ENCODE measurements around the gene TRMT44. TPM values are rescaled to one million over a fixed set of nuclear protein-coding genes. Genes with fewer than 3 reads are reported as not detected.

The TRMT44 gene
- total RNA-seq, 4 donors from 2014 or later: 39.0 to 61.0 (median 49.2) TPM

DNA sequence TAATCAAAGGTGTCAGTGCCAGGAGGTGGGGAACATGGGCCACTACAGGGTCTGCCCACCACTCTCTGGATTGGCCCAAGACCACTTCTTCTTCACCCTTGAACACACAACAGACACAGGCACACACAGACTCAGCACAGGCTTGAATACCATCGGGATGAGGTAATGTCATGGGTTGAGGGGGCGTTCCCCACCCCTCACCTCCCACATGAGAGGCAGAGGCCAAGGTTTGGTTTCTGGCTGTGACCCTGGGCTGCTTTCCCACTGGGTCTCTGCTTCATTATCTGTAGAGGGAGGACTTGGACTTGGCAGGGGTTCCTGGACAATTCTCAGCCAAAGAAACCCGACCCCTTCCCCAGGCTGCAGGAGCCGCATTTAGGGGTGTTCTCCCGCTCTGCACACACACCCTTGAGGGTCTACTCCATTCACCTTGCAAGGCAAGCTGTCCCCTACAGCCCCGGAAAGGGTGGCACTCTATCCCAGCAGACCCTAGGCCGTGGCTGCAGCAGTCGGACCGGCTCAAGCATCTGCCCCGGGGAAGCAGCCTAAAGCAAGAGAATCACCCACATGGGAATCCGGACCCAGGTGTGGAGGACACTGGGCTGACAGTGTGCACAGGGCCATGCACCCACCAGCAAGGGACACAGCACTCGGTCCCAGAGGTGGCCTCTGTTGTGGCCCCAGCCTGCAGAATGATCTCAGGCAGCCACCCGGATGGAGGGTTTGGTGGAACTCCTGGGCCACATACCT is 62.4 kb downstream of the TRMT44 start:
- no peak overlapping the region for H3K4me3 ChIP-seq (ENCODE audit: low read depth, poor library complexity, severe bottlenecking)
- TF ChIP-seq, protein P1, sequence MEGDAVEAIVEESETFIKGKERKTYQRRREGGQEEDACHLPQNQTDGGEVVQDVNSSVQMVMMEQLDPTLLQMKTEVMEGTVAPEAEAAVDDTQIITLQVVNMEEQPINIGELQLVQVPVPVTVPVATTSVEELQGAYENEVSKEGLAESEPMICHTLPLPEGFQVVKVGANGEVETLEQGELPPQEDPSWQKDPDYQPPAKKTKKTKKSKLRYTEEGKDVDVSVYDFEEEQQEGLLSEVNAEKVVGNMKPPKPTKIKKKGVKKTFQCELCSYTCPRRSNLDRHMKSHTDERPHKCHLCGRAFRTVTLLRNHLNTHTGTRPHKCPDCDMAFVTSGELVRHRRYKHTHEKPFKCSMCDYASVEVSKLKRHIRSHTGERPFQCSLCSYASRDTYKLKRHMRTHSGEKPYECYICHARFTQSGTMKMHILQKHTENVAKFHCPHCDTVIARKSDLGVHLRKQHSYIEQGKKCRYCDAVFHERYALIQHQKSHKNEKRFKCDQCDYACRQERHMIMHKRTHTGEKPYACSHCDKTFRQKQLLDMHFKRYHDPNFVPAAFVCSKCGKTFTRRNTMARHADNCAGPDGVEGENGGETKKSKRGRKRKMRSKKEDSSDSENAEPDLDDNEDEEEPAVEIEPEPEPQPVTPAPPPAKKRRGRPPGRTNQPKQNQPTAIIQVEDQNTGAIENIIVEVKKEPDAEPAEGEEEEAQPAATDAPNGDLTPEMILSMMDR (IDR thresholded peaks at IDR 0.05): no peak
- TF ChIP-seq POLR2A (IDR thresholded peaks at IDR 0.05): no peak
- no peak for DNase-seq (ENCODE audit: low spot score in 2 of 2)
- 77 to 82% methylated on average over 10 to 13 of the region's 13 CpGs for WGBS, 2 donors
- intact Hi-C loops (cut with DNase I; ENCODE audit: low total_unique reads): no loop called here

DNA sequence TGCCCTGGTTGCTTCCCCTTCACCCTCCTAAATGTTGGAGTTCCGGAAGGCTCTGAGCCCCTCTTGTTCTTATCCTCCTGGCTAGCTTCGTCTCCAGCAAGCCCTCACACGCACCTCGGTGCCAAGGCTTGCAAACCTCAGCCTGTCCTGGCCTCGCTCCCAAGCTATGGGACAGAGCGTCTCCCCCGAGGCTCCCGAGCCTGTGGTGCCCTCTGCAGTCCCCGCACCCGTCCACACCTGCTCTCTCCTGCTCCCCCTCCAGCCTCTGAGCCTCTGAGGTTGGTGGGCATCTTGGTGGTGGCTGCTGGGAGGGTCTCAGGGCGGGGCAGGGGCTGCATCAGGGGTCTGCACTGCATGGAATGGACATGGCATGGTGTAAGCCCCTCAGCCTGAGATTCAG is 63.2 kb downstream of the TRMT44 start:
- TF ChIP-seq, protein P1 (IDR thresholded peaks at IDR 0.05): no peak
- TF ChIP-seq POLR2A (IDR thresholded peaks at IDR 0.05): no peak
- WGBS, 2 donors: 41 to 43% methylated on average over 11 of the region's 11 CpGs
- DNase-seq (ENCODE audit: low spot score in 2 of 2): no peak
- no peak overlapping the region for H3K4me3 ChIP-seq (ENCODE audit: low read depth, poor library complexity, severe bottlenecking)
- intact Hi-C loops (cut with DNase I; ENCODE audit: low total_unique reads): no loop called here

DNA sequence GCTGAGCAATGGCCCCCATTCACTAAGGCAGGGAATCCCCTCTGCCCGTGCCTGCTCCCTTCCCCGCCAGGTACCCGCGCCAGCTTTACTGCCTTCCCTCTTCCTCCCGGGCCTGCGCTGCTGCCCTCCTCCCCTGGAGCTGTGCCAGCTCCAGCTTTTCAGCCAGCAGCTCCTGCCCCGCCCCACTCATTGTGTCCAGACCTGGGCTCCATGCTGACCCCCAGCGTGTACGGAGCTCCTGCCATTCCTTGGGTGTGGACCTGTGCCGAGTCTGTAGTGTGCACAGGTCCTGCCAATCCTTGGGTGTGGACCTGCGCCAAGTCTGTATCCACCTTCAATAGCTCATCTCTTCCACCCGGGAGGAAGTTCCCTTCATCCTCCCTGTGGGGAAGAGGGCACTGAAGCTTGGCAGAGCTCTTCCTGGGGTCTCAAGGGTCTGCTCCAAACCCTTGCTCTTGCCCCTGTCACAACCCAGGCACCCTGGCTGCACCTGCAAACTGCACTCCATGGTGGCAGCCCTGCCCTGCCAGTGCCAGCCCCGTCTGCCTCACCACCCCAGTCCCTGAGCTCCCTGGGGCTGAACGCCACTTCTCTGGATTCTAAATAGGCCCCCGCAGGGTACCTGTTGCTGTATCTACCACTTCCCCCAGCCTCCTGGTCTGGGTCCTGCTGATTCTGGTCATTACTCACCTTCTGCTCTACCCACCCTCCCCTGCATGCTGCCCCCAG is 63.9 kb downstream of the TRMT44 start:
- WGBS, 2 donors: 39 to 41% methylated on average over 15 of the region's 15 CpGs
- TF ChIP-seq, protein P1 (IDR thresholded peaks at IDR 0.05): no peak
- no peak for TF ChIP-seq POLR2A (IDR thresholded peaks at IDR 0.05)
- no peak for DNase-seq (ENCODE audit: low spot score in 2 of 2)
- intact Hi-C loops (cut with DNase I; ENCODE audit: low total_unique reads): no loop called here
- H3K4me3 ChIP-seq (ENCODE audit: low read depth, poor library complexity, severe bottlenecking): no peak overlapping the region

DNA sequence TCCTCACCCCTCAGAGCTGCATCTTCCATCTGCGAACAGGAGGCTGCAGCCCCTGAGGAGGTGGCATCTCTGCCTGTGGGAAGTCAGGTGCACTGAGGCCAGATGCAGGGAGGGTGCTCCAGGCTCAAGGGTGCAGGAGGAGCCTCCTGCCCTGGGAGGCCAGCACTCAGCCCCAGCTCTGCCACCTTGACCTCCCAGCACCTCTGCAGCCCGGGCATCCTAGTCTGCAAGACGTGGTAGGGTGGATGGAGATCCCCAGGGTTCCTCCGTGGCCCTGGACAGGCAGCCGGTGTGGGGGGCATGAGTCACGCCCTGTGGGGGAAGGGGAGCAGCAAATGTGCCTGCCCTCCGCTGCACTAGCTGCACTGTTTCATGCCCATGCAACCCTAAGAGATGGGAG is 64.7 kb downstream of the TRMT44 start:
- TF ChIP-seq, protein P1 (IDR thresholded peaks at IDR 0.05): no peak
- no peak for TF ChIP-seq POLR2A (IDR thresholded peaks at IDR 0.05)
- intact Hi-C loops (cut with DNase I; ENCODE audit: low total_unique reads): no loop called here
- 92 to 93% methylated on average over 7 of the region's 7 CpGs for WGBS, 2 donors
- no peak for DNase-seq (ENCODE audit: low spot score in 2 of 2)
- H3K4me3 ChIP-seq (ENCODE audit: low read depth, poor library complexity, severe bottlenecking): no peak overlapping the region

DNA sequence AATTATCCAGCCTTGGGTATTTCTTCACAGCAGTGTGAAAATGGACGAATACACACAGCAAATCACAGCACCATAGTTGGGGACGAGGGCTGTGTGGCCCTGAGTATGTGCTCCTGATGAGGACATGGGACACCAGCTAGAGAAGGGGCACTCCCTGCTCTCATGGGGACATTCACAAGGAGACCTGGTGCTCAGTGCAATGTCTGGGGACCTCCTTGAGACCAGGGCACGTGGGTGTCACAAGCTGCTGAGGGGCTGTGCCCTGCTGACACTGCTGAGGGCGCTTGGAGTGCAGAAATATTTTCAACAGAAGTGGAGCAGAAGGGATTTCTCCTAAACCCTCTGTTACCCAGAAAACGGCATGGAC is 65.4 kb downstream of the TRMT44 start:
- H3K4me3 ChIP-seq (ENCODE audit: low read depth, poor library complexity, severe bottlenecking): no peak overlapping the region
- WGBS, 2 donors: 48 to 56% methylated on average over 5 of the region's 5 CpGs
- intact Hi-C loops (cut with DNase I; ENCODE audit: low total_unique reads): no loop called here
- no peak for DNase-seq (ENCODE audit: low spot score in 2 of 2)
- TF ChIP-seq, protein P1 (IDR thresholded peaks at IDR 0.05): no peak
- TF ChIP-seq POLR2A (IDR thresholded peaks at IDR 0.05): no peak
